HG03108 (cell line): ENCODE data around the gene NR3C1.

Experiments
- ATAC-seq: cut with Tn5 transposase; IDR thresholded peaks from one replicate; pipeline ENCODE4 v1.9.1; 2021; ENCODE audit warnings: moderate library complexity; ENCODE audit not compliant: unreplicated experiment

NR3C1 gene

DNA sequence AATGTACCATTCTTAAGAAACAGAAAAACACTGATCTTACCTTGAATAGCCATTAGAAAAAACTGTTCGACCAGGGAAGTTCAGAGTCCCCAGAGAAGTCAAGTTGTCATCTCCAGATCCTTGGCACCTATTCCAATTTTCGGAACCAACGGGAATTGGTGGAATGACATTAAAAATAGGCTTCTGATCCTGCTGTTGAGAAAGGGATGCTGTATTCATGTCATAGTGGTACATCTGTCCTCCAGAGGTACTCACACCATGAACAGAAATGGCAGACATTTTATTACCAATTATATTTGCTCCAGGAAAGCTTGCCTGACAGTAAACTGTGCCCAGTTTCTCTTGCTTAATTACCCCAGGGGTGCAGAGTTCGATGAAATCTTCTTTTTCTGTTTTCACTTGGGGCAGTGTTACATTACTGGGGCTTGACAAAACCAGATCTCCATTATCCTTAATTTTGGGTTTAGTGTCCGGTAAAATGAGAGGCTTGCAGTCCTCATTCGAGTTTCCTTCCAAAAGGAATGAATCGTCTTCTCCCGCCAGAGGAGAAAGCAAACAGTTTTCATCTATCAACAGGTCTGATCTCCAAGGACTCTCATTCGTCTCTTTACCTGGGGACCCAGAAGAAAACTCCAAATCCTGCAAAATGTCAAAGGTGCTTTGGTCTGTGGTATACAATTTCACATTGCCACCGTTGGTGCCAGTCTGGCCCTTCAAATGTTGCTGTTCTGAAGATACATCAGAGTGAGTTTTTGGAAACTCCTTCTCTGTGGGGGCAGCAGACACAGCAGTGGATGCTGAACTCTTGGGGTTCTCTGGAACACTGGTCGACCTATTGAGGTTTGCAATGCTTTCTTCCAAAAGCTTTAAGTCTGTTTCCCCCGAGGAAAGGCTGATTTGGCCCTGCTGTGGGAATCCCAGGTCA lies 3.6 kb downstream of the NR3C1 start:
- ATAC-seq: no peak

DNA sequence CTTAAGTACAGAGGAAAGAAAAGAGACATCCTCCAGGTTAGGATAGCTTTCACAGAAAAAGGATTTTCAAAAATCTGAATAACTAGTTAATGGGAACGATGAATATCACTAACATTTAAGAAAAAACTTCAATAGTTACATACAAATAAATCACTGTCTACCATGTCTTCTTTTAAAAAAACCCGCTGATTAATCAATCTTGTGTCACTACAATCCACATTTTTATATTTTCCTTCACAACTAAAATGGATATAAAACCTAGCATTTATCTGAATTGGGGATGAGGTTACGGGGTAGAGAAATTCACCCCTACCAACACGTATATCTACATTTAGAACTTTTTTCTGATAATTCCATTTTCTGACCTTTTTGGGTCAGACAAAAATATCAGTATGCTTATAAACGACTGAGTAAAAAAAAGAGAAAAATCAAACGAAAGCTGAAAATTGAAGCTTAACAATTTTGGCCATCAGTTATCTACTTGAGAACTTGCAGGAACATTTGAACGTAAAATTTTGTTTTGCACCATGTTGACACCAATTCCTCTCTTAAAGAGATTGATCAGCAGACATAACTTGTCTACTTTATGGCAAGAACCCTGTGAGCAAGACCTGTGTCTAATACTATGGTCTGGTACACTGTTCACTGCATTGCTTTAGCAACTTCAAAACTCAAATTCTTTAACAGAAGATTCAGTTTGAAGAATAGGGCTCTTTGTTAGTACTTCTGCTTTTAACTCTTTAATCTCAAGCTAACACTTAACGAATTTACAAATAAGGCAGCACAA lies 4.8 kb downstream of the NR3C1 start:
- no peak for ATAC-seq

DNA sequence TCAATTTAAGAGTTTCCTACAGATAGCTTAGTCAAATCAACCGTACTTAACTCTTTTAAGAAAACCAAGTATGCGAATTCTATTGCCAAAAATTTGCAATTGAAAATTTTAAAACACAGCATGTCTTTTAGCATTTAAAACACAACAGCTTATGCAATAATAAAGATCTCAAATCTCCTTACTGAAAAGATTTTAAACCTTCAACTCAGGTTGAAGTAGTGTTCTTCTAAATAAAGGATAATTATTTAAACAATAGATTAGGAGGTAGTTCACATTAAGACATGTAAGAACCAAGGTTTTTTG lies 5.5 kb downstream of the NR3C1 start:
- ATAC-seq: no peak

DNA sequence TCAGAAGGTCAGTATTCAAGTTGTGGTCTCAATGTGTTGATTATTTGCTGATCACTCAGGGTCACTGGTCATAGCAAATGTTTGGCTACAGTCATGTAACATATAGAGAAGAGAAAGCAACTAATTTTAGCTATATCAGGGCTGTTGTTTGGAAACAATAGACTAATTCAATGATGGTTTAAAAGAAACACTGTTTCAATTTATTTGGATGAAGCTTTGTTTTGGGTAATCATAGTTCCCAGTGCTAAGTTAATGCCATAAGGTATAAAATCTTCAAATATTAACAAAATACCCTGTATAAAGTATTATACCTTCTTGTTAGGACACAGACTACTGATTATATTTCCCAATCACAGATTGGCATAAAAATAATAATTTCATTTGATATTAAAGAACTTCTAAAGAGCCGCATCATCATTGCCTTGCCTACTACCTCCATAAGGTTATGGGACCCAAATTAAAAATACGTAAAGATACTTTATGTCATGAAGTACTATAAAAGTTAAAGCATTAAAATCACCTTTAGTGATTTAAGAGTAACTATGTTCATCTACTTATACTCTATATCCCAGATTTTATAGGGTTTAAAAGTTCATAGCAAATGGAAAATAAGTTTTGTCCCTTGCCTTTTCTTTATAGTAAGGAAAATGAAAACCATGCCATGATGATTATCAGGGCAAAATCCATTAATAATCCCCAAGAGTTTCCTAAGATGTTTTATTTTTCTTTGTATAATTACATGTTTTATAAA lies 6.0 kb downstream of the NR3C1 start:
- ATAC-seq: no peak

DNA sequence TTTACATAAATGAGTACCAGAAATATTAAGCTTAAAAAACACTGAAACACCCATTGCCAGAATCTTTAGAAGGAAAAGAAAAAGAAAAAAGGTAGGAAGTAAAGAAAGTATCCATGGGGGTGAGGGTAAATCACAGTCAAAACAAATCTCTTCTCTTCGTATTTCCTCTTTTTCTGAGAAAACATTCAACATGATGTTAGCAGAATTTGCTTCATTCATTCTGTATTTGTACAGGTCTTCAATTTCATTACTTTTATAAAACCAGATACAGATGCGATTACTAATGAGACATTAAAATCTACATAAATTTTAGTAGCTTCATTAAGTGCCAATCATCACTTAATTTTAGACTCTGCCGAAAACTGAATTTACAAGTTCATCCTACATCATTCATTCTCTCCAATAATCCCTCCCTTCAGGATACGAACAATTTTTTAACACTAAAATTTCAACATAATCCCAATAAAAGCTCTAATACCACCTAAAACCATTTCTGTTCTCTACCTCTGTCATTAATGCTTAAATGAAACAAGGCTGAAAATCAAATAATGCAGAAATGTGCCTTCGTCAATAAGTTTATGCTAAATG lies 7.0 kb downstream of the NR3C1 start:
- ATAC-seq: no peak

DNA sequence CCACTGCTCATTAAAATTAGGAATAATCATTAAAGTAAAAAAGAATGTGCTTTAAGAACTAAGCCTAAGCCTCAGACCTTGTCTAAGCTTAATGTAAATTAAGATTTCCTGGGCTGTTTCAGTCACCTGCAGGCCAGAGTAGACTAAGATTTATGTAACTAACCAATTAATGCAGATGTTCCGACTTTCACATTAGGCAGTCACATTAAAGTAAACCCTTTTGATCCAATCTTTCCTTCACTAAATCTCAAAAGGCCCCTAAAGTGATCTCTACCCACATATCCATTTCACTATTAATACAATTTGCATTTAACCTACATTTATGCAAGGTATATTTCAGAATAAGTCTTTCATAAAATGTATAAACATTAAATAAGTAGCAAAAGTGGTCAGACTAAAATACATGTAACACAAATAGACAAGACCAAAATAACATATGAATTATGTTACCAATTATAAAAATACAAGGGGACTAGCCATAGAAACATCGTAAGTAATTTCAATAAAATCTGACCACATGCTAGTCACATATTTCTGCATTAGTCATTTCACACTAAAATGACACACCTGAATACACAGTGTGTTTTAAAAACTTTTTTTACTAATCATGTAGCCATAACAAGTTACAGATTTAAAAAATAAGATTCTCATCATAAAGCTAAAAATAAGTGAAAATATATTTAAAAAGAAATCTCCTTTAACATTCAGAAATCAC lies 7.7 kb downstream of the NR3C1 start:
- no peak for ATAC-seq

DNA sequence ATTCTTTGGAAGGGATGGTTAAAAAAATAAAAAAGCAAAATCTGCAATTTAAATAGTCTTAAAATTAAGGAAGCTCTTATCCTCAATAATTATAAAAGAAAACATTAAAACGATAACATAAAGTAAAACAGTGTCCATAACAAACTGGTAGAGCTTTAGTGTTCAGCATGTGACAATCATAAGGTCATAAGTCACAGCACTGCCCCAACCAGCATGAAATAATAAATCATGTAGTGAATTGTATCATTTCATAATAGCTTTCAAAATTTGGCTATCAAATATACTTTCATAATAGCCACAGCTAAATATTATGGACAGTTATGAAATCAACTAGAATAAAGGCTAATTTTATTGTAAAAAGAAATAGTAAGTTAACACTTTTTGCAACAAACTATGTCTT lies 10.0 kb downstream of the NR3C1 start:
- ATAC-seq: no peak

DNA sequence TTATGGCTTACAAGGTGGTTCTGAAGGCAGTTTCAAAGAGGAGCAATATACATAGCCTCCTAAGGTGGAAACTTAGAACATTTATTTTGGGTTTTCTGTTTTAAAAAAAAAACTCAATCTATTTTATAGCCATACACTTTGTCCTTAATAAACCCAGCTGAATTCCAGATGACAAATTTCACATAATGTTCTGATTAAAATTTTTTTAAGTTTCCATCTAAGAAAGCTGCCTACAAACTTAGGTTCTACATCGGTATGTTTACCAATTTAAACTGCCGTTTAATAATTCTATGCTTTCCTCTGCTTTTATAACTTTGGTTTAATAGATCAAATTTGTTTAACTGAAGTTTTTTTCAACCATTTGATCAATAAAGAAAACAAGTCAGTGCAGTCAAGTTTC lies 12.5 kb downstream of the NR3C1 start:
- ATAC-seq: no peak

DNA sequence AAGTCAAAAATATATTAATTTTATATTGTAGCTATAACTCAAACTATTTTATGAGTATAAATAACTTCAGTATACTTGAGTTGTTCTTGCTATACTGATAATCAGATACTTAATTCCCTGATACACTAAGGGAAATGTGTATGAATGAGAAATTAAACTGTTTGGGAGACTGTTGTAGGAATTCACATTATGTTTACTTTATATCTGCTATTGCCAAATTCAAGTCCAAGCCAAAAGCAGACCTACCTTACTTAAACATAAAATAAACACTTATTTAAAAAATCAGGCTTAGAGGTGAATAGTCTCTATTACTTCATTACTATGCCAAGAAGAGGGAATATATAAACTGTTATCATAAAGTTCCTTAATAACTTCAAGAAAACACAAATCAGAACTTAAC lies 13.2 kb downstream of the NR3C1 start:
- no peak for ATAC-seq

DNA sequence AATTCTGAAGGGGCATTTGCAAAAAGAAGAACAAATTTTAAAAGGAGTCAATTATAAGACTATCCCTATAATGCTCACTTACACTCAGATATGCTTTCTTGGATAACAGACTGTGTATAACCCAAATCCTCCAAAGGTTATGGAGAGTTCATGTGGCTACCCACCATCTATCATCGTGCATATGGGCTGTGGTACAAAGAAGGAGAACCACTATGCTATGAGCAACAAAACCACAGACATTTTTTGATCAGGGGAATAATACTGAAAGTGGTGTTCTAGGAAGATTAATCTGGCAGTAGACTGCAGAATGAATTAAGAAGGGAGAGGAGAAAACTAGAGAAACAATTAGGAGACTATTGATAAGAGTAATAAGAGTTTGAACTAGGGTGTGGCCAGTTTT lies 16.8 kb downstream of the NR3C1 start:
- no peak for ATAC-seq

DNA sequence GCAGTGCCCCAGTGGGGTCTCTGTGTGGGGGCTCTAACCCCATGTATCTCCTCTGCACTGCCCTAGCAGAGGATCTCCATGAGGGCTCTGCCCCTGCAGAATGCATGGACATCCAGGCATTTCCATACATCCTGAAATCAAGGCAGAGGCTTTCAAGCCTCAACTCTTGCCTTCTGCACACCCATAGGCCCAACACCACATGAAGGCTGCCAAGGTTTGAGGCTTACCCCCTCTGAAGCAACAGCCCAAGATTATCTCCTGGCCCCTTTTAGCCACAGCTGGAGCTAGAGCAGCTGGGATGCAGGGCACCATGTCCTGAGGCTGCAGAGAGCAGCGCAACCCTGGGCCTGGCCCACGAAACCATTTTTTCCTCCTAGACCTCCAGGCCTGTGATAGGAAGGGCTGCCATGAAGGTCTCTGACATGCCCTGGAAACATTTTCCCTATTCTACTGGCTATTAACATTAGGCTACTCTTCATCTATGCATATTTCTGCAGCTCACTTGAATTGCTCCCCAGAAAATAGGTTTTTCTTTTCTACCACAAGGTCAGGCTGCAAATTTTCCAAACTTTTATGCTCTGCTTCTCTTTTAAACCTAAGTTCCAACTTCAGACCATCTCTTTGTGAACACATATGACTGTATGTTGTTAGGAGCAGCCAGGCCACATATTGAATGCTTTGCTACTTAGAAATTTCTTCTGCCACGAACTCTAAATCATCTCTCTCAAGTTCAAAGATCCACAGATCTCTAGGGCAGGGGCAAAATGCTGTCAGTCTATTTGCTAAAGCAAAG lies 18.4 kb downstream of the NR3C1 start:
- ATAC-seq: no peak

DNA sequence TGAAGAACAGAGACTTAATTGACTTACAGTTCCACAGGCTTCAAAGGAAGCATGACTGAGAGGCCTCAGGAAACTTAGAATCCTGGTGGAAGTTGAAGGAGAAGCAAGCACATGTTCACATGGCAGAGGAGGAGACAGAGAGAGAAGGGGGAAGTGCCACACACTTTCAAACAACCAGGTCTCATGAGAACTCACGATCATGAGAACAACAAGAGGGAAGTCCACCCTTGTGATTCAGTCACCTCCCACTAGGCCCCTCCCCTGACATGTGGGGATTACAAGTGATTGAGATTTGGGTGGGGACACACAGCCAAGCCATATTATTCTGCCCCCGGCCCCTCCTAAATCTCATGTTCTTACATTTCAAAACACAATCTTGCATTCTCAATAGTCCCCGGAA lies 19.5 kb downstream of the NR3C1 start:
- no peak for ATAC-seq

DNA sequence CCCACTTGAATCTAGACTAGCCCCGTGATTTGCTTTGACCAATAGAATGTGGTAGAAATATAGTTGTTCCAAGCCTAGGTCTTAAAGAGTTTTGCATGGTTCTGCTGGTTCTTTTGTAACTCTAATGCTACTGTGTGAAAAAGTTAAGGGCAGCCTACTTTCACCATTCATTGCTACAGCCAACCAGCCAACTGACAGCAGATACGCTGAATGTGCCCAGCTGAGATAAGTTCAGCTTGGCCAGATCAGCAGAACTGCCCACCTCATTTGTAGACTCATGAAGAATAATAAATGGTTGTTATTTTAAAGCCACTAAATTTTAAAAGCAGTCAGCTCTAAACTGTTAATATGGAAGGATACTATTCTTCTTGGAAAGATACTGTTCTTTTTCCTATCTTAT lies 23.9 kb downstream of the NR3C1 start:
- no peak for ATAC-seq

DNA sequence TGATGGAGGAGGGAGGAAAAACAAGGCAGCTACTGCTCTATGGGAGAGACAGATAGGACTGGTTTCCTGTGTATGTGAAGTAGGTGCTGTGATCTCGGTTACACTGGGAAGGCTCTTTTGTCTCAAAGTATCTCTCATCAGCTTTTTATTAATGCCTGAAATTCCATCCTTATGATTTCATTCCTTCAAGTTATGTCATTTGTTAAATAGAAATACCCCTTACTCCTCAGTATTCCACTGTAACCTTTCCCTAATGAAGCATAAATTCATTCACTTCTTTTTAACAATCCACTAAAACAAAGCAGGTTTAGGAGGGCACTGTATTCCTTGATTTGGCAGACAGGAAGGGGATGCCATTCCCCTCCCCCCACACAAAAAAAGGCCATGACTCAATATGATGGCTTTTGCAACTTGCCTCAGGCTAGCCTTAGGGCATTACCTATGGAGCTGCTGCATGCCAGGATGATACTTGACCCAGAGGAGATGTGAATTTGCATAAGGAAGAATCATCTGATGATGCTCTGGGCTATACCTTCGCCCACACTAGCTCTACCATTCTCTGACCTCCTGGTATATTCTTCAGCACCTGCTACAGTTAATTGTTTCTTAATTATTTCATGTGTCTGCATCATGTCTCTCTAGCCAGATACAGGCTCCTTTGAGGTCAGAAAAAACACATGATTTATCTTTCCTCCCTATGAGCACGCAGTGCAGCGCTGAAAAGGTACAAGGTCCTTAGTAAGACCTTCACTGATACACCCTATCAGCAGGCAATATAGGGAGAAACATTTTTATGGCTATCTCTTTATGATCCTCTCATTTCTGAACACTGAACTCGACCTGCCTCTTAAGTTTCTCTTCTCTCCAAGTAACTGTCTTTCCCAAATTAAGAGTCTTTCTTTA lies 26.3 kb downstream of the NR3C1 start:
- ATAC-seq: no peak

DNA sequence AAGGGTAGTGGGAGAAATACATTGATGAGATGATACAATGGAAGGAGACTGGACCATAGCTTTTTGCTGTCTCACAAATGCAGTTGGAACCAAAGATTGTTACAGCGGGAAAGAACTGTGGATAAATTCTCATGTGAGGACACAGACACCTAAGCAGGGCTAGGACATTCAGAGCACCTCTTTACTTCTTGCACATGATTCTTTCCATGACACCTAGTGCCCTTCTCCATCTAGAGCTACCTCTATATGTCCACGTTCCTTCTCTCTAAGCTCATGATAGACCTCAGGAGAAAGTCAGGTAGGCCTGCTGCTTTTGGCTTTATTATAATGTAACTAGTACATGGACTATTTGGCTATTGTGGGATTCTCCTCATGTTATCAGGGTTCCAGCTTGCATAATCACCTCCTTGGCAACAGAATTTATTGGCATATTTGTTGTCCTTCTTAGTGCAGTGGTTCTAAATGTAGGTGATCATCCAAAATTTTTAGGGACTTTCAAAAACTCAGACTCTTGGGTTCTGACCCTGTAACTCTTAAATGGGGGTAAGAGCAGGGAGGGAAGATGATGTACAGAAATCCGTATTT lies 27.2 kb downstream of the NR3C1 start:
- ATAC-seq: no peak

DNA sequence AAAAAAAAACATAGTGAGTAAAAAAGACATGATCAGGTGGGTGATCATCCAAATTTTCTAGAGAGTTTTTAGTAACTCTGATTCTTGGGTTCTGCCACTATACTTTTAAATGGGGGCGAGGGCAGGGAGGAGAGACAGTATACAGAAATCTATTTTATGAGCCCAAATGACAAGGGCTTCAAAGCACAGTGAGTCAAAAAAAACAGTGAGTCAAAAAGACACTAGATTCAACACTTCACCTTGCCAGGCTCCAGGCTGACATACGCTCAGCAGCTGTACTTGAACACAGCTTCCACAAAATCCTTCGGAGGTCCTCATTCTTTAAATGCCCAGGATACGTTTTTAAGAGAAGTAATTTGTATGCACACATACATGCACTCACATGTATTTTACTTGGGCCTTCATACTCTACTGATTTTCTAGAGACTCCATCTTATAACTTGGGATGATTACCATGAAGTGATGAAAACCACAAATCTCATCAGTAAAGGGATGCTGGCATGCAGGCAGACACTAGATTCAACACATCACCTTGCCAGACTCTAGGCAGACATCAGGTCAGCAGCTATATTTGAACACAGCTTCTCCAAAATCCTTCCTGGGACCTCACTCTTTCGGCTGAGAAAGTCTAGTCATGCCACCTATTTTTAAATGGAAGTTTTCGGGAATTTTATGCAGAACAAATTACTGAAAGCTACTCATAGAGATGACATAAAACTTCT lies 28.8 kb downstream of the NR3C1 start:
- no peak for ATAC-seq

DNA sequence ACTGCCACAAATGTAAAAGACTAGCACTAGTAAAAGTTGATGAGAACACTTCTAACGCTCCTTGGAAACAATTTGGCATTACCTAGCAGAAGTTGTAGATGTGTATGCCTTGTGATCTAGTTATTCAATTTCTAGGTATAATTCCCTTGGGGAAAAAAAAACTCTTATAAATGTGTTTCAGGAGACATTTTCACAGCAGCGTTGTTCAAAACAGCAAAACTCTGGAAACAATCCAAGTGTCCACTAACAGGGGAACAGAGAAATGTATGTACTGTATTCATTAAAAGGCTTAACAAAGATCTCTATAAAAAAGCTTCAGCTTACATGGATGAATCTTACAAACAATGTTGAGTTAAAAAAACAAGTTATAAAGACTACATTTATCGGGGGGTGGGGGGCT lies 30.4 kb downstream of the NR3C1 start:
- ATAC-seq: no peak
